ENCODE data around the gene BAZ1B.
"Not testable (repeated sequence)": the region's sequence is repeated elsewhere in the genome, so short reads cannot be mapped to it uniquely, and the experiment has no call there.

BAZ1B gene

GRCh38 chr7:73522105-73522872 lies at the start of gene BAZ1B:
Gene BAZ1B (minus strand): TSS chr7:73522293. CDS start chr7:73521933, 360 bp downstream.
- H3K27ac ChIP-seq (ENCODE audit: low read length), result peak within 1 kb of the TSS; percentile 81
- peak within 1 kb of the TSS; percentile 75 to 83 for H3K4me3 ChIP-seq (ENCODE audit: low read length in 2 of 2)
- H3K27me3 ChIP-seq (ENCODE audit: control insufficient read depth in 1 of 2, insufficient read depth in 2 of 2, low read length in 2 of 2), result no peaks in the 10 kb centered on the region
- H3K4me1 ChIP-seq (ENCODE audit: control insufficient read depth, insufficient read depth, low read length), result peaks cover 18% of the 10 kb centered on the region
- no peaks in the 10 kb centered on the region for H3K9me3 ChIP-seq (ENCODE audit: control insufficient read depth in 2 of 2, low read length in 2 of 2)
- H3K36me3 ChIP-seq (ENCODE audit: control insufficient read depth in 2 of 2, insufficient read depth in 2 of 2, low read length in 2 of 2), result no peaks in the 10 kb centered on the region
- peak within 1 kb of the TSS; percentile 71 to 91 for H3K9ac ChIP-seq (ENCODE audit: low read length in 2 of 2)

- H3K36me3 ChIP-seq (ENCODE audit: control insufficient read depth in 2 of 2, insufficient read depth in 2 of 2, low read length in 2 of 2), result peaks cover 37 to 43% of the 10 kb centered on the region in 2 donors
- no peak overlapping the region for H3K27ac ChIP-seq (ENCODE audit: low read length)
- no peak overlapping the region for H3K9ac ChIP-seq (ENCODE audit: low read length in 2 of 2)
- no peaks in the 10 kb centered on the region for H3K9me3 ChIP-seq (ENCODE audit: control insufficient read depth in 2 of 2, low read length in 2 of 2)
- no peaks in the 10 kb centered on the region for H3K27me3 ChIP-seq (ENCODE audit: control insufficient read depth in 1 of 2, insufficient read depth in 2 of 2, low read length in 2 of 2)
- no peaks in the 10 kb centered on the region for H3K4me1 ChIP-seq (ENCODE audit: control insufficient read depth, insufficient read depth, low read length)
- no peak overlapping the region for H3K4me3 ChIP-seq (ENCODE audit: low read length in 2 of 2)
Observed at GRCh38 chr7:73570977-73571376, 48.9 kb upstream of the BAZ1B start.

GRCh38 chr7:73570521-73570920 lies 48.4 kb upstream of the BAZ1B start:
- no peaks in the 10 kb centered on the region for H3K4me1 ChIP-seq (ENCODE audit: control insufficient read depth, insufficient read depth, low read length)
- H3K36me3 ChIP-seq (ENCODE audit: control insufficient read depth in 2 of 2, insufficient read depth in 2 of 2, low read length in 2 of 2), result peaks cover 37 to 43% of the 10 kb centered on the region in 2 donors
- H3K27me3 ChIP-seq (ENCODE audit: control insufficient read depth in 1 of 2, insufficient read depth in 2 of 2, low read length in 2 of 2), result no peaks in the 10 kb centered on the region
- H3K4me3 ChIP-seq (ENCODE audit: low read length in 2 of 2), result no peak overlapping the region
- no peak overlapping the region for H3K9ac ChIP-seq (ENCODE audit: low read length in 2 of 2)
- no peaks in the 10 kb centered on the region for H3K9me3 ChIP-seq (ENCODE audit: control insufficient read depth in 2 of 2, low read length in 2 of 2)
- no peak overlapping the region for H3K27ac ChIP-seq (ENCODE audit: low read length)

- Histone ChIP-seq H3K9ac (ENCODE audit: low read length in 2 of 2) (no peak overlapping the region), H3K27ac (ENCODE audit: low read length) (no peak overlapping the region), H3K4me3 (ENCODE audit: low read length in 2 of 2) (no peak overlapping the region), H3K27me3 (ENCODE audit: control insufficient read depth in 1 of 2, insufficient read depth in 2 of 2, low read length in 2 of 2) (no peaks in the 10 kb centered on the region), H3K9me3 (ENCODE audit: control insufficient read depth in 2 of 2, low read length in 2 of 2) (no peaks in the 10 kb centered on the region), H3K36me3 (ENCODE audit: control insufficient read depth in 2 of 2, insufficient read depth in 2 of 2, low read length in 2 of 2) (peaks cover 30 to 38% of the 10 kb centered on the region in 2 donors), H3K4me1 (ENCODE audit: control insufficient read depth, insufficient read depth, low read length) (no peaks in the 10 kb centered on the region)
Observed at GRCh38 chr7:73569042-73569608, 47.0 kb upstream of the BAZ1B start.

- Histone ChIP-seq H3K27ac (ENCODE audit: low read length) (no peak overlapping the region), H3K4me3 (ENCODE audit: low read length in 2 of 2) (no peak overlapping the region), H3K27me3 (ENCODE audit: control insufficient read depth in 1 of 2, insufficient read depth in 2 of 2, low read length in 2 of 2) (no peaks in the 10 kb centered on the region), H3K9me3 (ENCODE audit: control insufficient read depth in 2 of 2, low read length in 2 of 2) (no peaks in the 10 kb centered on the region), H3K4me1 (ENCODE audit: control insufficient read depth, insufficient read depth, low read length) (no peaks in the 10 kb centered on the region), H3K9ac (ENCODE audit: low read length in 2 of 2) (no peak overlapping the region), H3K36me3 (ENCODE audit: control insufficient read depth in 2 of 2, insufficient read depth in 2 of 2, low read length in 2 of 2) (peaks cover 20 to 28% of the 10 kb centered on the region in 2 donors)
Observed at GRCh38 chr7:73567846-73568685, 46.0 kb upstream of the BAZ1B start.

- Histone ChIP-seq H3K27me3 (ENCODE audit: control insufficient read depth in 1 of 2, insufficient read depth in 2 of 2, low read length in 2 of 2) (no peaks in the 10 kb centered on the region), H3K27ac (ENCODE audit: low read length) (no peak overlapping the region), H3K4me3 (ENCODE audit: low read length in 2 of 2) (no peak overlapping the region), H3K9ac (ENCODE audit: low read length in 2 of 2) (no peak overlapping the region), H3K9me3 (ENCODE audit: control insufficient read depth in 2 of 2, low read length in 2 of 2) (no peaks in the 10 kb centered on the region), H3K4me1 (ENCODE audit: control insufficient read depth, insufficient read depth, low read length) (no peaks in the 10 kb centered on the region), H3K36me3 (ENCODE audit: control insufficient read depth in 2 of 2, insufficient read depth in 2 of 2, low read length in 2 of 2) (peaks cover 11 to 18% of the 10 kb centered on the region in 2 donors)
Observed at GRCh38 chr7:73567140-73567539, 45.0 kb upstream of the BAZ1B start.

GRCh38 chr7:73566431-73566830 lies 44.3 kb upstream of the BAZ1B start:
- Histone ChIP-seq H3K4me3 (ENCODE audit: low read length in 2 of 2) (peak overlapping the region in 1 of 2 donors; percentile 35), H3K36me3 (ENCODE audit: control insufficient read depth in 2 of 2, insufficient read depth in 2 of 2, low read length in 2 of 2) (peaks cover 9 to 16% of the 10 kb centered on the region in 2 donors)
- not testable (repeated sequence) for H3K27ac ChIP-seq (ENCODE audit: low read length); H3K9ac ChIP-seq (ENCODE audit: low read length in 2 of 2); H3K27me3 ChIP-seq (ENCODE audit: control insufficient read depth in 1 of 2, insufficient read depth in 2 of 2, low read length in 2 of 2); H3K9me3 ChIP-seq (ENCODE audit: control insufficient read depth in 2 of 2, low read length in 2 of 2); H3K4me1 ChIP-seq (ENCODE audit: control insufficient read depth, insufficient read depth, low read length)

GRCh38 chr7:73565675-73566340 lies 43.7 kb upstream of the BAZ1B start:
- H3K4me3 ChIP-seq (ENCODE audit: low read length in 2 of 2), result peak overlapping the region in 1 of 2 donors; percentile 35
- peaks cover 7 to 11% of the 10 kb centered on the region in 2 donors for H3K36me3 ChIP-seq (ENCODE audit: control insufficient read depth in 2 of 2, insufficient read depth in 2 of 2, low read length in 2 of 2)
- no peak overlapping the region for H3K27ac ChIP-seq (ENCODE audit: low read length)
- no peak overlapping the region for H3K9ac ChIP-seq (ENCODE audit: low read length in 2 of 2)
- no peaks in the 10 kb centered on the region for H3K27me3 ChIP-seq (ENCODE audit: control insufficient read depth in 1 of 2, insufficient read depth in 2 of 2, low read length in 2 of 2)
- H3K9me3 ChIP-seq (ENCODE audit: control insufficient read depth in 2 of 2, low read length in 2 of 2), result no peaks in the 10 kb centered on the region
- H3K4me1 ChIP-seq (ENCODE audit: control insufficient read depth, insufficient read depth, low read length), result no peaks in the 10 kb centered on the region

- Histone ChIP-seq H3K27ac (ENCODE audit: low read length) (no peak overlapping the region), H3K4me3 (ENCODE audit: low read length in 2 of 2) (no peak overlapping the region), H3K4me1 (ENCODE audit: control insufficient read depth, insufficient read depth, low read length) (peaks cover 18% of the 10 kb centered on the region), H3K36me3 (ENCODE audit: control insufficient read depth in 2 of 2, insufficient read depth in 2 of 2, low read length in 2 of 2) (no peaks in the 10 kb centered on the region), H3K9me3 (ENCODE audit: control insufficient read depth in 2 of 2, low read length in 2 of 2) (no peaks in the 10 kb centered on the region), H3K9ac (ENCODE audit: low read length in 2 of 2) (no peak overlapping the region), H3K27me3 (ENCODE audit: control insufficient read depth in 1 of 2, insufficient read depth in 2 of 2, low read length in 2 of 2) (no peaks in the 10 kb centered on the region)
Observed at GRCh38 chr7:73560109-73560835, 38.2 kb upstream of the BAZ1B start.

All from stomach smooth muscle (tissue), 2 donors.